ENCODE data around the gene NR3C2. TPM values are rescaled to one million over a fixed set of nuclear protein-coding genes. Genes with fewer than 3 reads are reported as not detected.
"Not testable (repeated sequence)": the region's sequence is repeated elsewhere in the genome, so short reads cannot be mapped to it uniquely, and the experiment has no call there.

NR3C2 gene
- total and polyA plus RNA-seq, 2 donors: 0.52 to 1.8 TPM

GRCh38 chr4:148154769-148155168 lies 287.4 kb downstream of the NR3C2 start:
- no peak overlapping the region for H3K4me3 ChIP-seq (ENCODE audit: low read length in 2 of 2)
- H3K9me3 ChIP-seq (ENCODE audit: control insufficient read depth in 2 of 2, insufficient read depth in 1 of 2, low read length in 1 of 2): no peaks in the 10 kb centered on the region
- no peaks in the 10 kb centered on the region for H3K4me1 ChIP-seq (ENCODE audit: control insufficient read depth in 2 of 2, insufficient read depth in 2 of 2, low read length in 2 of 2)
- WGBS: 83% methylated on average over 6 of the region's 6 CpGs
- no peak overlapping the region for H3K27ac ChIP-seq (ENCODE audit: low read depth in 1 of 2, low read length in 1 of 2)
- no peaks in the 10 kb centered on the region for H3K36me3 ChIP-seq (ENCODE audit: control insufficient read depth in 2 of 2, insufficient read depth in 2 of 2, low read length in 1 of 2)
- H3K27me3 ChIP-seq (ENCODE audit: control insufficient read depth in 2 of 2, insufficient read depth in 1 of 2, low read length in 1 of 2): no peaks in the 10 kb centered on the region
- DNase-seq (ENCODE audit: low read depth in 6 of 9, low spot score in 9 of 9): no peak

GRCh38 chr4:148152868-148153625 lies 289.2 kb downstream of the NR3C2 start:
- Histone ChIP-seq H3K9me3 (ENCODE audit: control insufficient read depth in 2 of 2, insufficient read depth in 1 of 2, low read length in 1 of 2) (no peaks in the 10 kb centered on the region), H3K36me3 (ENCODE audit: control insufficient read depth in 2 of 2, insufficient read depth in 2 of 2, low read length in 1 of 2) (no peaks in the 10 kb centered on the region), H3K4me3 (ENCODE audit: low read length in 2 of 2) (no peak overlapping the region), H3K27ac (ENCODE audit: low read depth in 1 of 2, low read length in 1 of 2) (no peak overlapping the region), H3K27me3 (ENCODE audit: control insufficient read depth in 2 of 2, insufficient read depth in 1 of 2, low read length in 1 of 2) (no peaks in the 10 kb centered on the region), H3K4me1 (ENCODE audit: control insufficient read depth in 2 of 2, insufficient read depth in 2 of 2, low read length in 2 of 2) (no peaks in the 10 kb centered on the region)
- DNase-seq (ENCODE audit: low read depth in 6 of 9, low spot score in 9 of 9): no peak
- WGBS: 98% methylated on average over 4 of the region's 4 CpGs

GRCh38 chr4:148151806-148152205 lies 290.4 kb downstream of the NR3C2 start:
- Histone ChIP-seq H3K9me3 (ENCODE audit: control insufficient read depth in 2 of 2, insufficient read depth in 1 of 2, low read length in 1 of 2) (no peaks in the 10 kb centered on the region), H3K4me3 (ENCODE audit: low read length in 2 of 2) (no peak overlapping the region), H3K27ac (ENCODE audit: low read depth in 1 of 2, low read length in 1 of 2) (no peak overlapping the region), H3K4me1 (ENCODE audit: control insufficient read depth in 2 of 2, insufficient read depth in 2 of 2, low read length in 2 of 2) (no peaks in the 10 kb centered on the region), H3K27me3 (ENCODE audit: control insufficient read depth in 2 of 2, insufficient read depth in 1 of 2, low read length in 1 of 2) (no peaks in the 10 kb centered on the region), H3K36me3 (ENCODE audit: control insufficient read depth in 2 of 2, insufficient read depth in 2 of 2, low read length in 1 of 2) (no peaks in the 10 kb centered on the region)
- 98% methylated on average over 4 of the region's 4 CpGs for WGBS
- DNase-seq (ENCODE audit: low read depth in 6 of 9, low spot score in 9 of 9): no peak

DNA sequence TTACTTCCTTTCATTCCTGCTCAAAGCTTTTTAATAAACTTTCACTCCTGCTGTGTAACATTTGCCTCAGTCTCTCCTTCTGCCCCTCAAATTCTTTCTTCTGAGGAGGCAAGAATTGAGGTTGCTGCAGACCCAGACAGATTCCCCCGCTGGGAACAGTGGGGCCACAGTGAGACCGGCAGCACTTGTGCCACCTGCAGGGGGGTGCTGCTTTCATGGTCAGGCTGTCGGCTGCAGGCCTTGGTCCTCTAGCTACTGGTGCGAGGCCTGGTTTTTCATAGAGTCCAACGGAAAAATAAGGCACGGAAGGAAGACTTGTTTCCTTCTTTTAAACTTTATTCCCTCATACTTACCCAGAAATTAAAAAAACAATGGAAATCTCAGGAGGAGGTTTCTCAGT lies 296.7 kb downstream of the NR3C2 start:
- DNase-seq (ENCODE audit: low read depth in 6 of 9, low spot score in 9 of 9): no peak
- WGBS: 92% methylated on average over 6 of the region's 6 CpGs
- no peak overlapping the region for H3K27ac ChIP-seq (ENCODE audit: low read depth in 1 of 2, low read length in 1 of 2)
- H3K9me3 ChIP-seq (ENCODE audit: control insufficient read depth in 2 of 2, insufficient read depth in 1 of 2, low read length in 1 of 2): no peaks in the 10 kb centered on the region
- H3K4me3 ChIP-seq (ENCODE audit: low read length in 2 of 2): no peak overlapping the region
- H3K4me1 ChIP-seq (ENCODE audit: control insufficient read depth in 2 of 2, insufficient read depth in 2 of 2, low read length in 2 of 2): no peaks in the 10 kb centered on the region
- no peaks in the 10 kb centered on the region for H3K27me3 ChIP-seq (ENCODE audit: control insufficient read depth in 2 of 2, insufficient read depth in 1 of 2, low read length in 1 of 2)
- no peaks in the 10 kb centered on the region for H3K36me3 ChIP-seq (ENCODE audit: control insufficient read depth in 2 of 2, insufficient read depth in 2 of 2, low read length in 1 of 2)

- H3K36me3 ChIP-seq (ENCODE audit: control insufficient read depth in 2 of 2, insufficient read depth in 2 of 2, low read length in 1 of 2): no peaks in the 10 kb centered on the region
- no peak overlapping the region for H3K4me3 ChIP-seq (ENCODE audit: low read length in 2 of 2)
- no peaks in the 10 kb centered on the region for H3K4me1 ChIP-seq (ENCODE audit: control insufficient read depth in 2 of 2, insufficient read depth in 2 of 2, low read length in 2 of 2)
- no peak overlapping the region for H3K27ac ChIP-seq (ENCODE audit: low read depth in 1 of 2, low read length in 1 of 2)
- no peak for DNase-seq (ENCODE audit: low read depth in 6 of 9, low spot score in 9 of 9)
- H3K27me3 ChIP-seq (ENCODE audit: control insufficient read depth in 2 of 2, insufficient read depth in 1 of 2, low read length in 1 of 2): no peaks in the 10 kb centered on the region
- no peaks in the 10 kb centered on the region for H3K9me3 ChIP-seq (ENCODE audit: control insufficient read depth in 2 of 2, insufficient read depth in 1 of 2, low read length in 1 of 2)
- 89% methylated on average over 4 of the region's 4 CpGs for WGBS
Observed at GRCh38 chr4:148143174-148143573, 299.0 kb downstream of the NR3C2 start.

GRCh38 chr4:148141501-148141900 lies 300.7 kb downstream of the NR3C2 start:
- 96% methylated on average over 3 of the region's 3 CpGs for WGBS
- DNase-seq (ENCODE audit: low read depth in 6 of 9, low spot score in 9 of 9): no peak
- Histone ChIP-seq H3K27me3 (ENCODE audit: control insufficient read depth in 2 of 2, insufficient read depth in 1 of 2, low read length in 1 of 2) (no peaks in the 10 kb centered on the region), H3K27ac (ENCODE audit: low read depth in 1 of 2, low read length in 1 of 2) (no peak overlapping the region), H3K9me3 (ENCODE audit: control insufficient read depth in 2 of 2, insufficient read depth in 1 of 2, low read length in 1 of 2) (no peaks in the 10 kb centered on the region), H3K4me1 (ENCODE audit: control insufficient read depth in 2 of 2, insufficient read depth in 2 of 2, low read length in 2 of 2) (no peaks in the 10 kb centered on the region), H3K36me3 (ENCODE audit: control insufficient read depth in 2 of 2, insufficient read depth in 2 of 2, low read length in 1 of 2) (no peaks in the 10 kb centered on the region), H3K4me3 (ENCODE audit: low read length in 2 of 2) (no peak overlapping the region)

DNA sequence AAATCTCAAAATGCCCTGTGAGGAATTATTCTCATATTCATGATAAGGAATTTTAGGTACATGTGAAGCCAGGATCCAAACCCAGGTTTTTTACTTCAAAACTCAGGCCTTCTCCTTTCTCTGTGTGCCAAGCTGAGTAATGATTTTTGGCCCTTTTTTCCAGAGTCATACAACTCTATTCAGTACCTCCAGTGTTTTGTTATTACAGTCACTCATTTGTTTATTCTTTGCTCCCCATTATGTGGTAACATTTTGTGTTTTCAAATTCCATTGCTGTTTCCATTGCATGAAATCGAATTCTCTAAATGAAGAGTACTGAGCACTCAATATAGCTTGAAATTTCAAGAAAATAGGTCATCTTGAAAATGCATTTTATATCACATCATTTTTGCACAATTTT lies 315.4 kb downstream of the NR3C2 start:
- no peak overlapping the region for H3K27ac ChIP-seq (ENCODE audit: low read depth in 1 of 2, low read length in 1 of 2)
- no peak for DNase-seq (ENCODE audit: low read depth in 6 of 9, low spot score in 9 of 9)
- H3K9me3 ChIP-seq (ENCODE audit: control insufficient read depth in 2 of 2, insufficient read depth in 1 of 2, low read length in 1 of 2): no peaks in the 10 kb centered on the region
- no peaks in the 10 kb centered on the region for H3K27me3 ChIP-seq (ENCODE audit: control insufficient read depth in 2 of 2, insufficient read depth in 1 of 2, low read length in 1 of 2)
- H3K4me1 ChIP-seq (ENCODE audit: control insufficient read depth in 2 of 2, insufficient read depth in 2 of 2, low read length in 2 of 2): no peaks in the 10 kb centered on the region
- WGBS: 99% methylated on average over 1 of the region's 1 CpG
- H3K36me3 ChIP-seq (ENCODE audit: control insufficient read depth in 2 of 2, insufficient read depth in 2 of 2, low read length in 1 of 2): no peaks in the 10 kb centered on the region
- no peak overlapping the region for H3K4me3 ChIP-seq (ENCODE audit: low read length in 2 of 2)

- H3K9me3 ChIP-seq (ENCODE audit: control insufficient read depth in 2 of 2, insufficient read depth in 1 of 2, low read length in 1 of 2): no peaks in the 10 kb centered on the region
- WGBS: 45% methylated on average over 1 of the region's 1 CpG
- no peak for DNase-seq (ENCODE audit: low read depth in 6 of 9, low spot score in 9 of 9)
Observed at GRCh38 chr4:148124512-148124911, 317.7 kb downstream of the NR3C2 start.

DNA sequence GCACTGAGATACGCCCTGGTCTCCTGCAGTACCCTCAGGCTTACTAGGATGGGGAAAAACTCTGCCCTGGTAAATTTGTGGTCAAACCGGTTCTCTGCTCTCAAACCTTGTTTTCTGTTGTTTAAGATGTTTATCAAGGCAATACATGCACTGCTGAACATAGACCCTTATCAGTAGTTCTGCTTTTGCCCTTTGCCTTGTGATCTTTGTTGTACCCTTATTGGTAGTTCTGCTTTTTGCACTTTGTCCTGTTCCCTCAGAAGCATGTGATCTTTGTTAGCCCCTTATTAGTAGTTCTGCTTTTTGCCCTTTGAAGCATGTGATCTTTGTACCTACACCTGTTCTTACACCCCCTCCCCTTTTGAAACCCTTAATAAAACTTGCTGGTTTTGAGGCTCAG lies 319.1 kb downstream of the NR3C2 start:
- H3K4me3 ChIP-seq (ENCODE audit: low read length in 2 of 2); H3K27me3 ChIP-seq (ENCODE audit: control insufficient read depth in 2 of 2, insufficient read depth in 1 of 2, low read length in 1 of 2); H3K27ac ChIP-seq (ENCODE audit: low read depth in 1 of 2, low read length in 1 of 2); H3K4me1 ChIP-seq (ENCODE audit: control insufficient read depth in 2 of 2, insufficient read depth in 2 of 2, low read length in 2 of 2); H3K9me3 ChIP-seq (ENCODE audit: control insufficient read depth in 2 of 2, insufficient read depth in 1 of 2, low read length in 1 of 2); DNase-seq (ENCODE audit: low read depth in 6 of 9, low spot score in 9 of 9); H3K36me3 ChIP-seq (ENCODE audit: control insufficient read depth in 2 of 2, insufficient read depth in 2 of 2, low read length in 1 of 2): not testable (repeated sequence)
- WGBS: 95% methylated on average over 2 of the region's 2 CpGs

More at GRCh38 chr4:148124512-148124911, 317.7 kb downstream of the NR3C2 start:
- H3K36me3 ChIP-seq (ENCODE audit: control insufficient read depth in 2 of 2, insufficient read depth in 2 of 2, low read length in 1 of 2): no peaks in the 10 kb centered on the region
- no peak overlapping the region for H3K27ac ChIP-seq (ENCODE audit: low read depth in 1 of 2, low read length in 1 of 2)
- no peaks in the 10 kb centered on the region for H3K4me1 ChIP-seq (ENCODE audit: control insufficient read depth in 2 of 2, insufficient read depth in 2 of 2, low read length in 2 of 2)
- H3K27me3 ChIP-seq (ENCODE audit: control insufficient read depth in 2 of 2, insufficient read depth in 1 of 2, low read length in 1 of 2): no peaks in the 10 kb centered on the region
- H3K4me3 ChIP-seq (ENCODE audit: low read length in 2 of 2): no peak overlapping the region

All from thymus (tissue), 11 donors.